Mammary epithelial cell (primary cell): ENCODE results near the gene PIP5K1C.

Experiments used
- EZH2 ChIP-seq: IDR thresholded peaks from 2 replicates; pipeline ENCODE4 v1.6.1; 2012; ENCODE audit warnings: low read length, inconsistent platforms, borderline replicate concordance
- TF ChIP-seq, protein P1 (sequence below), 2 donors: IDR thresholded peaks in 1 of 2; conservative IDR thresholded peaks in 1 of 2; 2 replicates each; pipeline ENCODE4 v1.5.1; 2011 to 2012; ENCODE audit warnings: inconsistent platforms in 2 of 2, low read length in 2 of 2, mild to moderate bottlenecking in 2 of 2, control low read depth in 1 of 2, low read depth in 1 of 2; ENCODE audit not compliant: insufficient read depth in 1 of 2; ENCODE audit errors: extremely low read depth in 1 of 2

DNA sequence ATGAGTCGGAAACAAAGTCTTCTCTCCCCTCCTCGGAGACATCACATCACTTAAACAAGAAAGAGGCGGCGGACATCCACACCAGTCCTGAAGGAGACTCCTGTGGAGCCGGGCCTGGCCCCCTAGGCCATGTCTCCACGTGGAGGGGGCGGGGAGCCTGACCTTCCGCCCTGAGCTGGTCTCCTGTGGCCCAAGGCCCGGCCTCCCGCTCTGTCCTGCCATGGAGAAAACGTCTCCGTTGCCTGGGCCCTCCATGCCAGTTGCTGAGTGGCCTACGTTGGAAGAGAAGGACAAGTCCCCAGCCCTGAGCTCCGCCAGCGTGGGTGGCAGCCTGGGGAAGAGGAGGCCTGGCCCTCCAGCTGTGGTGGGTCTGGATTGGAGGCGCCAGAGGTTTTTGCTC lies 68.2 kb downstream of the PIP5K1C start:
- no peak for TF ChIP-seq EZH2
- TF ChIP-seq, protein P1, sequence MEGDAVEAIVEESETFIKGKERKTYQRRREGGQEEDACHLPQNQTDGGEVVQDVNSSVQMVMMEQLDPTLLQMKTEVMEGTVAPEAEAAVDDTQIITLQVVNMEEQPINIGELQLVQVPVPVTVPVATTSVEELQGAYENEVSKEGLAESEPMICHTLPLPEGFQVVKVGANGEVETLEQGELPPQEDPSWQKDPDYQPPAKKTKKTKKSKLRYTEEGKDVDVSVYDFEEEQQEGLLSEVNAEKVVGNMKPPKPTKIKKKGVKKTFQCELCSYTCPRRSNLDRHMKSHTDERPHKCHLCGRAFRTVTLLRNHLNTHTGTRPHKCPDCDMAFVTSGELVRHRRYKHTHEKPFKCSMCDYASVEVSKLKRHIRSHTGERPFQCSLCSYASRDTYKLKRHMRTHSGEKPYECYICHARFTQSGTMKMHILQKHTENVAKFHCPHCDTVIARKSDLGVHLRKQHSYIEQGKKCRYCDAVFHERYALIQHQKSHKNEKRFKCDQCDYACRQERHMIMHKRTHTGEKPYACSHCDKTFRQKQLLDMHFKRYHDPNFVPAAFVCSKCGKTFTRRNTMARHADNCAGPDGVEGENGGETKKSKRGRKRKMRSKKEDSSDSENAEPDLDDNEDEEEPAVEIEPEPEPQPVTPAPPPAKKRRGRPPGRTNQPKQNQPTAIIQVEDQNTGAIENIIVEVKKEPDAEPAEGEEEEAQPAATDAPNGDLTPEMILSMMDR (conservative IDR thresholded peaks at IDR 0.05 in 1 of 2, IDR thresholded peaks at IDR 0.05 in 1 of 2; ENCODE audit: extremely low read depth in 1 of 2, insufficient read depth in 1 of 2, low read depth in 1 of 2, low read length in 2 of 2) = no peak
